GM12878 (cell line): ENCODE data around the gene SVBP. TPM values are rescaled to one million over a fixed set of nuclear protein-coding genes. Genes with fewer than 3 reads are reported as not detected.

ENCODE experiments used
- ATAC-seq: fragments of 200-7000 bp; cut with Tn5 transposase; 3 replicates; pipeline ENCODE4 v1.9.1; 2020; ENCODE audit warnings: mild to moderate bottlenecking, moderate library complexity
- BruUV-seq: library from RNA; stranded (reverse); fragments of 400-500 nt; replicated peaks from 2 replicates; lab custom pipeline; 2021; lab: Mats Ljungman, UMichigan
- CTCF ChIA-PET: fragments of 300-600 bp; sonication (Branson Sonifier 250); formaldehyde crosslinking; extraction: SDS; loops from one replicate; lab custom pipeline; 2021; ENCODE audit warnings: inconsistent platforms; lab: Yijun Ruan, JAX
- POLR2A ChIA-PET: fragments of 350-600 bp; formaldehyde crosslinking; extraction: SDS; loops from one replicate; lab custom pipeline; 2021; ENCODE audit warnings: inconsistent platforms; lab: Charles Lee
- RAD21 ChIA-PET: fragments of 300-600 bp; sonication (Branson Sonifier 250); formaldehyde crosslinking; loops from one replicate; lab custom pipeline; 2023; ENCODE audit warnings: antibody characterized with exemption; ENCODE audit not compliant: unreplicated experiment; lab: Charles Lee
- SMC1A ChIA-PET: fragments of 300-600 bp; sonication (Branson Sonifier 250); formaldehyde crosslinking; loops from one replicate; lab custom pipeline; 2023; ENCODE audit not compliant: unreplicated experiment, uncharacterized antibody; lab: Charles Lee
- DNase-seq: peaks from one replicate; pipeline ENCODE4 v3.0.0-alpha.2; 2011; ENCODE audit warnings: low read depth, low spot score
- FAIRE-seq: peaks from 3 replicates; lab custom pipeline; 2011; peaks lifted over from hg19 to GRCh38; lab: Jason Lieb, UNC
- H2AFZ ChIP-seq: 2 replicates; pipeline ENCODE4 v1.6.0; 2011; ENCODE audit warnings: low read depth, low read length, control low read depth; ENCODE audit not compliant: control insufficient read depth
- H3K27ac ChIP-seq: 2 replicates; pipeline ENCODE4 v1.5.1; 2011; ENCODE audit warnings: control low read depth; ENCODE audit not compliant: control insufficient read depth, insufficient read depth
- H3K27me3 ChIP-seq, 2 experiments: replicated peaks in 1 of 2; 2 replicates each; pipeline versions ENCODE4 v1.6.0 to v1.6.1; 2011; ENCODE audit warnings: low read length in 1 of 2; ENCODE audit not compliant: control insufficient read depth in 2 of 2, insufficient read depth in 2 of 2
- H3K36me3 ChIP-seq, 2 experiments: 2 replicates each; pipeline ENCODE4 v1.5.1; 2011; ENCODE audit warnings: low read length in 1 of 2; ENCODE audit not compliant: control insufficient read depth in 2 of 2, insufficient read depth in 2 of 2
- H3K4me1 ChIP-seq: 2 replicates; pipeline ENCODE4 v1.6.1; 2011; ENCODE audit warnings: mild to moderate bottlenecking, low read length, moderate library complexity, mixed read lengths; ENCODE audit not compliant: control insufficient read depth, insufficient read depth
- H3K4me2 ChIP-seq: 2 replicates; pipeline ENCODE4 v1.6.0; 2011; ENCODE audit warnings: control low read depth; ENCODE audit not compliant: control insufficient read depth, insufficient read depth
- H3K4me3 ChIP-seq: fragments of 200-600 bp; sonication (generic); 2 replicates; pipeline ENCODE4 v1.5.1; 2016
- H3K79me2 ChIP-seq: 2 replicates; pipeline ENCODE4 v1.6.0; 2011; ENCODE audit warnings: low read length; ENCODE audit not compliant: control insufficient read depth, insufficient read depth
- H3K9ac ChIP-seq: 2 replicates; pipeline ENCODE4 v1.8.0; 2011; ENCODE audit warnings: low read length, control low read depth, mixed read lengths; ENCODE audit not compliant: control insufficient read depth, insufficient read depth
- H3K9me3 ChIP-seq: replicated peaks from 3 replicates; pipeline ENCODE4 v1.5.1; 2011; ENCODE audit warnings: mild to moderate bottlenecking, low read length; ENCODE audit not compliant: control insufficient read depth, insufficient read depth
- H4K20me1 ChIP-seq: 2 replicates; pipeline ENCODE4 v1.6.0; 2011; ENCODE audit not compliant: control insufficient read depth, insufficient read depth
- ATF7 ChIP-seq: fragments of 450-650 bp; IDR thresholded peaks from 2 replicates; pipeline ENCODE4 v1.6.1; 2016; ENCODE audit warnings: low read depth, mild to moderate bottlenecking
- BHLHE40 ChIP-seq, 2 experiments: fragments of 450-650 bp in 1 of 2; IDR thresholded peaks; 2 replicates each; pipeline ENCODE4 v1.6.1; 2011 to 2017; ENCODE audit warnings: low read depth in 2 of 2, borderline replicate concordance in 1 of 2, improper control_type of control experiment in 1 of 2, low read length in 1 of 2, mild to moderate bottlenecking in 1 of 2
- MTA2 ChIP-seq: fragments of 450-650 bp; IDR thresholded peaks from 2 replicates; pipeline ENCODE4 v1.6.1; 2016; ENCODE audit warnings: low read depth, mild to moderate bottlenecking, moderate library complexity
- NFIC ChIP-seq: IDR thresholded peaks from 2 replicates; pipeline ENCODE4 v1.6.1; 2012; ENCODE audit warnings: low read depth, mild to moderate bottlenecking, inconsistent platforms, low read length, moderate library complexity
- NFYA ChIP-seq: IDR thresholded peaks from 2 replicates; pipeline ENCODE4 v1.6.1; 2011; ENCODE audit warnings: low read depth, mild to moderate bottlenecking, low read length, improper control_type of control experiment, borderline replicate concordance
- NFYB ChIP-seq: IDR thresholded peaks from 2 replicates; pipeline ENCODE4 v1.6.1; 2011; ENCODE audit warnings: low read depth, mild to moderate bottlenecking, low read length, improper control_type of control experiment, moderate library complexity; ENCODE audit not compliant: insufficient read depth
- NR2C1 ChIP-seq: fragments of 450-650 bp; IDR thresholded peaks from 2 replicates; pipeline ENCODE4 v1.6.1; 2017; ENCODE audit warnings: antibody characterized with exemption, mild to moderate bottlenecking, moderate library complexity
- SMC3 ChIP-seq: IDR thresholded peaks from 2 replicates; pipeline ENCODE4 v1.6.1; 2011; ENCODE audit warnings: low read length, improper control_type of control experiment, borderline replicate concordance
- SP1 ChIP-seq: IDR thresholded peaks from one replicate; pipeline ENCODE4 v1.6.1; 2011; ENCODE audit warnings: low read depth, low read length
- TAF1 ChIP-seq: IDR thresholded peaks from 2 replicates; pipeline ENCODE4 v1.6.1; 2011; ENCODE audit warnings: mild to moderate bottlenecking, low read depth, low read length, borderline replicate concordance
- TARDBP ChIP-seq: IDR thresholded peaks from 2 replicates; pipeline ENCODE4 v1.6.1; 2016; ENCODE audit warnings: borderline replicate concordance
- YBX1 ChIP-seq: fragments of 450-650 bp; IDR thresholded peaks from 2 replicates; pipeline ENCODE4 v1.6.1; 2016; ENCODE audit warnings: antibody characterized with exemption
- in situ Hi-C: fragments of 300-500 bp; cut with MboI; formaldehyde crosslinking; loops from 9 replicates; pipeline ENCODE4 v1.14.3; 2018; ENCODE audit warnings: mixed read lengths
- intact Hi-C: fragments of 100-400 bp; cut with micrococcal nuclease; formaldehyde crosslinking; loops from one replicate; pipeline ENCODE4 v1.14.2; 2022; ENCODE audit not compliant: unreplicated experiment
- polyA plus RNA-seq, 11 experiments: library from polyadenylated mRNA; depleted of rRNA in 4 of 11; unstranded in 6 of 11; stranded (reverse) in 5 of 11; fragments of >200 nt; fragmentation: Nextera tagmentation in 4 of 11; fragmentation: Illumina TruSeq in 1 of 11; extraction: Ambion mirVana in 4 of 11; extraction: Trizol in 1 of 11; gene quantifications; 1 replicate in 1 of 11; 2 replicates in 10 of 11; pipeline versions ENCODE4 v1.2.1 to v1.2.3, GENCODE V29; 2011 to 2016; ENCODE audit warnings: inconsistent platforms in 2 of 11, missing spikeins in 2 of 11, low read depth in 1 of 11
- total RNA-seq, 4 experiments: library from RNA; depleted of rRNA in 3 of 4; stranded (reverse); fragments of >200 nt in 3 of 4; fragmentation: Illumina TruSeq in 1 of 4; extraction: Trizol in 1 of 4; gene quantifications; 2 replicates each; pipeline versions ENCODE4 v1.2.1 to v1.2.3, GENCODE V29; 2013 to 2021
- TF ChIP-seq, protein P1 (sequence below): IDR thresholded peaks from 2 replicates; pipeline ENCODE4 v1.6.1; 2011; ENCODE audit warnings: low read depth, mild to moderate bottlenecking, low read length, moderate library complexity, borderline replicate concordance; ENCODE audit errors: extremely low read depth
- TF ChIP-seq, protein P2 (sequence below): IDR thresholded peaks from 2 replicates; pipeline ENCODE4 v1.6.1; 2011; ENCODE audit warnings: borderline replicate concordance, low read depth, mild to moderate bottlenecking, moderate library complexity, mixed read lengths, low read length; ENCODE audit not compliant: insufficient read depth; ENCODE audit errors: extremely low read length
- TF ChIP-seq, protein P3 (sequence below): IDR thresholded peaks from 2 replicates; pipeline ENCODE4 v1.6.1; 2012; ENCODE audit warnings: mild to moderate bottlenecking, low read depth, low read length
- TF ChIP-seq, protein P4 (sequence below): fragments of 450-650 bp; formaldehyde crosslinking; IDR thresholded peaks from 2 replicates; pipeline ENCODE4 v1.4.0; 2022; ENCODE audit warnings: mild to moderate bottlenecking, moderate library complexity

Gene SVBP
- total and polyA plus RNA-seq, 10 of the 15 experiments (the other 5 are each of a cell fraction or from before 2014, with no cell fraction given) = 12.6 to 29.5 (median 19.8) TPM

DNA sequence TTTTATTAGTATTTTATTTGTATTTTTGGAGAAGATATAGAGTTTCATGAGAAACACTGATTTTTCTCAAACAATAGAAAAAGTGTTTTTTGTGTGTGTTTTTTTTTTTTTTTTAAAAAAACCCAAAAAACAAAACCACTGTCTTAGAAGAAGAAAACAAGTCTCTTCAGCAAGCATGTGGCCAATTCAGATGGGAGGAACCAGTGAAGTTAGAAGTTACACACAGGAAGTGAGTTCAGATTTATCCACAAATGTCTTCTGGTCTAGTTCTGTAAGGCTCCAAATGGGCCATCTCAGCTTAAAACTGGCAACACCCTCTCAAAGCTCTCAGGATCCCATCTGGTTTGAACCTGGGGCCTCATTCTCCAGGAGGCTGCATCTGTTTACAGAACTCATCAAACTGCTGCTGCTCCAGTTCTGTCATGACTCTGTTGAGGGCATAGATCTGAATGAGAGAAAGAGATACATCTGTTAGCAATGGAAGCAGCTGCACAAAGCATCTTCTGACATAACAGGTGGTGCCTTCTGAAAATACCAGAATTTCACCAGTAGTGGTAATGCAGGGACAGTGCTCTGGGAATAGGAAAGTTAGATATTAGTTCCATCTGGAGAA lies 10.0 kb downstream of the SVBP start:
- Histone ChIP-seq H3K9me3 (no peaks in the 10 kb centered on the region), H3K27me3 (no peaks in the 10 kb centered on the region), H3K4me3 (no peak overlapping the region), H3K4me1 (no peaks in the 10 kb centered on the region), H2AFZ (no peak overlapping the region), H3K9ac (no peak overlapping the region), H3K27ac (no peak overlapping the region), H4K20me1 (no peaks in the 10 kb centered on the region), H3K4me2 (no peak overlapping the region), H3K36me3 (no peaks in the 10 kb centered on the region), H3K79me2 (no peaks in the 10 kb centered on the region)
- DNase-seq = no peak
- RAD21 ChIA-PET = interaction anchor here (0.6 kb wide), 1 partner anchor 750 kb away, joined by 3 read pairs; no protein-coding TSS in a partner anchor
- in situ Hi-C loops = no loop called here
- POLR2A ChIA-PET = no interaction called here
- intact Hi-C loops = no loop called here
- SMC1A ChIA-PET = interaction anchor here (0.8 to 1.4 kb wide), 4 partner anchors 21 to 106 kb away, joined by 3 to 5 read pairs (median 3); no protein-coding TSS in a partner anchor
- CTCF ChIA-PET = interaction anchor here (0.9 to 1.6 kb wide), 3 partner anchors 10 to 28 kb away, joined by 3 to 6 read pairs (median 4); partner anchors contain the start of genes ERMAP and SVBP
- no peak for ATAC-seq
- BruUV-seq = no TSS peak
- TF ChIP-seq TARDBP (no peak), NFYA (no peak), SP1 (no peak), MTA2 (no peak), SMC3 (no peak), NR2C1 (no peak), TAF1 (no peak), NFYB (no peak), ATF7 (no peak), BHLHE40 (IDR thresholded peaks at IDR 0.05; ENCODE audit: borderline replicate concordance in 1 of 2, low read depth in 2 of 2, low read length in 1 of 2) (no peak), YBX1 (no peak), NFIC (no peak)
- TF ChIP-seq, protein P1, sequence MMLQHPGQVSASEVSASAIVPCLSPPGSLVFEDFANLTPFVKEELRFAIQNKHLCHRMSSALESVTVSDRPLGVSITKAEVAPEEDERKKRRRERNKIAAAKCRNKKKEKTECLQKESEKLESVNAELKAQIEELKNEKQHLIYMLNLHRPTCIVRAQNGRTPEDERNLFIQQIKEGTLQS = no peak
- TF ChIP-seq, protein P2, sequence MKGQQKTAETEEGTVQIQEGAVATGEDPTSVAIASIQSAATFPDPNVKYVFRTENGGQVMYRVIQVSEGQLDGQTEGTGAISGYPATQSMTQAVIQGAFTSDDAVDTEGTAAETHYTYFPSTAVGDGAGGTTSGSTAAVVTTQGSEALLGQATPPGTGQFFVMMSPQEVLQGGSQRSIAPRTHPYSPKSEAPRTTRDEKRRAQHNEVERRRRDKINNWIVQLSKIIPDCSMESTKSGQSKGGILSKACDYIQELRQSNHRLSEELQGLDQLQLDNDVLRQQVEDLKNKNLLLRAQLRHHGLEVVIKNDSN = no peak
- TF ChIP-seq, protein P3, sequence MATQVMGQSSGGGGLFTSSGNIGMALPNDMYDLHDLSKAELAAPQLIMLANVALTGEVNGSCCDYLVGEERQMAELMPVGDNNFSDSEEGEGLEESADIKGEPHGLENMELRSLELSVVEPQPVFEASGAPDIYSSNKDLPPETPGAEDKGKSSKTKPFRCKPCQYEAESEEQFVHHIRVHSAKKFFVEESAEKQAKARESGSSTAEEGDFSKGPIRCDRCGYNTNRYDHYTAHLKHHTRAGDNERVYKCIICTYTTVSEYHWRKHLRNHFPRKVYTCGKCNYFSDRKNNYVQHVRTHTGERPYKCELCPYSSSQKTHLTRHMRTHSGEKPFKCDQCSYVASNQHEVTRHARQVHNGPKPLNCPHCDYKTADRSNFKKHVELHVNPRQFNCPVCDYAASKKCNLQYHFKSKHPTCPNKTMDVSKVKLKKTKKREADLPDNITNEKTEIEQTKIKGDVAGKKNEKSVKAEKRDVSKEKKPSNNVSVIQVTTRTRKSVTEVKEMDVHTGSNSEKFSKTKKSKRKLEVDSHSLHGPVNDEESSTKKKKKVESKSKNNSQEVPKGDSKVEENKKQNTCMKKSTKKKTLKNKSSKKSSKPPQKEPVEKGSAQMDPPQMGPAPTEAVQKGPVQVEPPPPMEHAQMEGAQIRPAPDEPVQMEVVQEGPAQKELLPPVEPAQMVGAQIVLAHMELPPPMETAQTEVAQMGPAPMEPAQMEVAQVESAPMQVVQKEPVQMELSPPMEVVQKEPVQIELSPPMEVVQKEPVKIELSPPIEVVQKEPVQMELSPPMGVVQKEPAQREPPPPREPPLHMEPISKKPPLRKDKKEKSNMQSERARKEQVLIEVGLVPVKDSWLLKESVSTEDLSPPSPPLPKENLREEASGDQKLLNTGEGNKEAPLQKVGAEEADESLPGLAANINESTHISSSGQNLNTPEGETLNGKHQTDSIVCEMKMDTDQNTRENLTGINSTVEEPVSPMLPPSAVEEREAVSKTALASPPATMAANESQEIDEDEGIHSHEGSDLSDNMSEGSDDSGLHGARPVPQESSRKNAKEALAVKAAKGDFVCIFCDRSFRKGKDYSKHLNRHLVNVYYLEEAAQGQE = no peak
- TF ChIP-seq, protein P4, sequence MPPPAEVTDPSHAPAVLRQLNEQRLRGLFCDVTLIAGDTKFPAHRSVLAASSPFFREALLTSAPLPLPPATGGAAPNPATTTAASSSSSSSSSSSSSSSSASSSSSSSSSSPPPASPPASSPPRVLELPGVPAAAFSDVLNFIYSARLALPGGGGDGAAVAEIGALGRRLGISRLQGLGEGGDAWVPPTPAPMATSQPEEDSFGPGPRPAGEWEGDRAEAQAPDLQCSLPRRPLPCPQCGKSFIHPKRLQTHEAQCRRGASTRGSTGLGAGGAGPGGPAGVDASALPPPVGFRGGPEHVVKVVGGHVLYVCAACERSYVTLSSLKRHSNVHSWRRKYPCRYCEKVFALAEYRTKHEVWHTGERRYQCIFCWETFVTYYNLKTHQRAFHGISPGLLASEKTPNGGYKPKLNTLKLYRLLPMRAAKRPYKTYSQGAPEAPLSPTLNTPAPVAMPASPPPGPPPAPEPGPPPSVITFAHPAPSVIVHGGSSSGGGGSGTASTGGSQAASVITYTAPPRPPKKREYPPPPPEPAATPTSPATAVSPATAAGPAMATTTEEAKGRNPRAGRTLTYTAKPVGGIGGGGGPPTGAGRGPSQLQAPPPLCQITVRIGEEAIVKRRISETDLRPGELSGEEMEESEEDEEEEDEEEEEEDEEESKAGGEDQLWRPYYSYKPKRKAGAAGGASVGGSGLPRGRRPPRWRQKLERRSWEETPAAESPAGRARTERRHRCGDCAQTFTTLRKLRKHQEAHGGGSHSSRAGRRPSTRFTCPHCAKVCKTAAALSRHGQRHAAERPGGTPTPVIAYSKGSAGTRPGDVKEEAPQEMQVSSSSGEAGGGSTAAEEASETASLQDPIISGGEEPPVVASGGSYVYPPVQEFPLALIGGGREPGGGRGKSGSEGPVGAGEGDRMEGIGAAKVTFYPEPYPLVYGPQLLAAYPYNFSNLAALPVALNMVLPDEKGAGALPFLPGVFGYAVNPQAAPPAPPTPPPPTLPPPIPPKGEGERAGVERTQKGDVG (CRISPR knock-in tag) = no peak
- FAIRE-seq = no peak
